CD8-positive, alpha-beta memory T cell (primary cell): ENCODE results near the gene TNIP2. TPM values are rescaled to one million over a fixed set of nuclear protein-coding genes. Genes with fewer than 3 reads are reported as not detected.

Experiments used
- CTCF ChIA-PET: fragments of 350-600 bp; sonication (Branson Sonifier 250); formaldehyde crosslinking; loops from one replicate; lab custom pipeline; 2021; ENCODE audit warnings: antibody characterized with exemption; lab: Charles Lee
- POLR2A ChIA-PET: fragments of 350-600 bp; sonication (Branson Sonifier 250); formaldehyde crosslinking; loops from one replicate; lab custom pipeline; 2021; ENCODE audit warnings: antibody characterized with exemption; lab: Charles Lee
- DNase-seq, 5 donors: peaks; one replicate each; pipeline versions ENCODE4 v3.0.0 to v3.0.0-alpha.2; 2020 to 2022; ENCODE audit warnings: mixed read lengths in 1 of 5
- H3K27ac ChIP-seq: one replicate; pipeline ENCODE4 v1.7.0; 2013; ENCODE audit warnings: low read depth, mild to moderate bottlenecking, low read length, moderate library complexity
- H3K27me3 ChIP-seq: 2 replicates; pipeline ENCODE4 v1.7.0; 2013; ENCODE audit warnings: low read length, mild to moderate bottlenecking; ENCODE audit not compliant: insufficient read depth, poor library complexity, severe bottlenecking
- H3K36me3 ChIP-seq: 2 replicates; pipeline ENCODE4 v1.7.0; 2013; ENCODE audit warnings: mild to moderate bottlenecking, low read length, moderate library complexity; ENCODE audit not compliant: insufficient read depth
- H3K4me1 ChIP-seq: 2 replicates; pipeline ENCODE4 v1.7.0; 2013; ENCODE audit warnings: mild to moderate bottlenecking, low read length, moderate library complexity; ENCODE audit not compliant: insufficient read depth
- H3K4me3 ChIP-seq: 2 replicates; pipeline ENCODE4 v1.7.0; 2013; ENCODE audit warnings: mild to moderate bottlenecking, low read length
- H3K9me3 ChIP-seq: 2 replicates; pipeline ENCODE4 v1.7.0; 2013; ENCODE audit warnings: mild to moderate bottlenecking, low read length
- H3K27ac Mint-ChIP-seq, 8 donors: one replicate each; pipeline ENCODE4 v1.8.0; 2020 to 2021; ENCODE audit warnings: mixed read lengths in 8 of 8, mild to moderate bottlenecking in 6 of 8, inconsistent platforms in 3 of 8, moderate library complexity in 3 of 8
- H3K27me3 Mint-ChIP-seq, 2 donors: one replicate each; pipeline ENCODE4 v1.8.0; 2020 to 2021; ENCODE audit warnings: mixed read lengths in 2 of 2, mild to moderate bottlenecking in 1 of 2, moderate library complexity in 1 of 2
- H3K36me3 Mint-ChIP-seq, 3 donors: one replicate each; pipeline ENCODE4 v1.8.0; 2020 to 2021; ENCODE audit warnings: mixed read lengths in 3 of 3, inconsistent platforms in 1 of 3, mild to moderate bottlenecking in 1 of 3
- H3K4me1 Mint-ChIP-seq, 3 donors: one replicate each; pipeline ENCODE4 v1.8.0; 2020 to 2021; ENCODE audit warnings: mixed read lengths in 3 of 3, inconsistent platforms in 1 of 3, mild to moderate bottlenecking in 1 of 3
- H3K4me3 Mint-ChIP-seq, 7 donors: one replicate each; pipeline ENCODE4 v1.8.0; 2020 to 2021; ENCODE audit warnings: mixed read lengths in 7 of 7, mild to moderate bottlenecking in 6 of 7, moderate library complexity in 4 of 7, inconsistent platforms in 2 of 7
- H3K9me3 Mint-ChIP-seq, 5 donors: one replicate each; pipeline ENCODE4 v1.8.0; 2020 to 2022; ENCODE audit warnings: mixed read lengths in 5 of 5, mild to moderate bottlenecking in 3 of 5, moderate library complexity in 2 of 5, inconsistent platforms in 1 of 5
- polyA plus RNA-seq: library from polyadenylated mRNA; unstranded; fragments of 300-500 nt; fragmentation: Illumina TruSeq; gene quantifications from one replicate; pipeline ENCODE4 v1.2.3, GENCODE V29; 2021
- total RNA-seq, 2 experiments: library from RNA; stranded (reverse); gene quantifications; one replicate each; pipeline ENCODE4 v1.2.3, GENCODE V29; 2021

Gene TNIP2
- total and polyA plus RNA-seq, 3 experiments from 2014 or later, result 57.4 to 92.3 (median 87.7) TPM

GRCh38 chr4:2750719-2751605 lies 5.2 kb downstream of the TNIP2 start:
- Mint-ChIP-seq H3K4me3 (no peak overlapping the region), H3K4me1 (peaks cover 35 to 76% (median 43%) of the 10 kb centered on the region in 3 donors), H3K36me3 (peaks cover 2 to 52% (median 4%) of the 10 kb centered on the region in 3 donors), H3K9me3 (no peaks in the 10 kb centered on the region), H3K27me3 (peaks cover 0 to 3% of the 10 kb centered on the region in 2 donors), H3K27ac (peak overlapping the region in 1 of 8 donors; percentile 42)
- no peaks in the 10 kb centered on the region for H3K9me3 ChIP-seq
- no peak overlapping the region for H3K27ac ChIP-seq
- peaks cover 9% of the 10 kb centered on the region for H3K36me3 ChIP-seq
- POLR2A ChIA-PET, result no interaction called here
- CTCF ChIA-PET, result interaction anchor here (1.1 to 1.5 kb wide), 4 partner anchors 13 to 227 kb away, joined by 3 to 4 read pairs (median 3); partner anchors contain the start of genes GRK4 and NOP14
- H3K4me3 ChIP-seq, result no peak overlapping the region
- H3K4me1 ChIP-seq, result peaks cover 22% of the 10 kb centered on the region
- no peak for DNase-seq
- H3K27me3 ChIP-seq, result no peaks in the 10 kb centered on the region

GRCh38 chr4:2746891-2747695 lies 9.0 kb downstream of the TNIP2 start:
- peaks cover 33% of the 10 kb centered on the region for H3K36me3 ChIP-seq
- H3K27me3 Mint-ChIP-seq, result peaks cover 0 to 2% of the 10 kb centered on the region in 2 donors
- H3K27ac Mint-ChIP-seq, result peak overlapping the region; percentile 94 to 98 (median 97)
- CTCF ChIA-PET, result interaction anchor here (2.0 kb wide), 1 partner anchor 17 kb away, joined by 6 read pairs; no protein-coding TSS in a partner anchor
- H3K27me3 ChIP-seq, result no peaks in the 10 kb centered on the region
- peak in 1 of 5 donors; percentile 9 for DNase-seq
- peaks cover 18% of the 10 kb centered on the region for H3K4me1 ChIP-seq
- peaks cover 4 to 79% (median 5%) of the 10 kb centered on the region in 3 donors for H3K36me3 Mint-ChIP-seq
- peak overlapping the region; percentile 81 for H3K27ac ChIP-seq
- H3K9me3 Mint-ChIP-seq, result no peaks in the 10 kb centered on the region
- no peak overlapping the region for H3K4me3 ChIP-seq
- POLR2A ChIA-PET, result interaction anchor here (1.4 kb wide), 1 partner anchor 9 kb away, joined by 5 read pairs; no protein-coding TSS in a partner anchor
- no peaks in the 10 kb centered on the region for H3K9me3 ChIP-seq
- peaks cover 23 to 54% (median 27%) of the 10 kb centered on the region in 3 donors for H3K4me1 Mint-ChIP-seq
- peak overlapping the region in 5 of 7 donors; percentile 26 to 63 (median 59) for H3K4me3 Mint-ChIP-seq

- no peaks in the 10 kb centered on the region for H3K27me3 ChIP-seq
- H3K27ac Mint-ChIP-seq, result peak overlapping the region; percentile 94 to 98 (median 97)
- H3K4me3 ChIP-seq, result no peak overlapping the region
These were observed 9.9 kb downstream of the TNIP2 start for GRCh38 chr4:2745981-2746806.

GRCh38 chr4:2745516-2745915 lies 10.6 kb downstream of the TNIP2 start:
- Mint-ChIP-seq H3K36me3 (peaks cover 4 to 82% (median 5%) of the 10 kb centered on the region in 3 donors), H3K9me3 (no peaks in the 10 kb centered on the region), H3K27me3 (peaks cover 0 to 2% of the 10 kb centered on the region in 2 donors), H3K4me1 (peaks cover 25 to 40% (median 27%) of the 10 kb centered on the region in 3 donors), H3K27ac (peak overlapping the region; percentile 94 to 98 (median 97)), H3K4me3 (peak overlapping the region in 1 of 7 donors; percentile 48)
- Histone ChIP-seq H3K4me3 (no peak overlapping the region), H3K27me3 (no peaks in the 10 kb centered on the region), H3K9me3 (no peaks in the 10 kb centered on the region), H3K36me3 (peaks cover 33% of the 10 kb centered on the region), H3K27ac (peak overlapping the region; percentile 81), H3K4me1 (peaks cover 18% of the 10 kb centered on the region)
- no peak for DNase-seq
- ChIA-PET POLR2A (no interaction called here), CTCF (interaction anchor here (1.1 to 2.0 kb wide), 2 partner anchors 18 to 94 kb away, joined by 3 to 6 read pairs; no protein-coding TSS in a partner anchor)

More at GRCh38 chr4:2745981-2746806, 9.9 kb downstream of the TNIP2 start:
- POLR2A ChIA-PET, result interaction anchor here (1.4 kb wide), 1 partner anchor 9 kb away, joined by 5 read pairs; no protein-coding TSS in a partner anchor
- peak in 4 of 5 donors; percentile 79 to 93 (median 80) for DNase-seq
- H3K36me3 ChIP-seq, result peaks cover 33% of the 10 kb centered on the region
- Mint-ChIP-seq H3K9me3 (no peaks in the 10 kb centered on the region), H3K36me3 (peaks cover 4 to 82% (median 5%) of the 10 kb centered on the region in 3 donors), H3K4me3 (peak overlapping the region; percentile 26 to 63 (median 52)), H3K4me1 (peaks cover 22 to 46% (median 27%) of the 10 kb centered on the region in 3 donors), H3K27me3 (peaks cover 0 to 2% of the 10 kb centered on the region in 2 donors)
- peak overlapping the region; percentile 81 for H3K27ac ChIP-seq
- CTCF ChIA-PET, result interaction anchor here (1.1 to 2.0 kb wide), 2 partner anchors 17 to 94 kb away, joined by 3 to 6 read pairs; no protein-coding TSS in a partner anchor
- H3K4me1 ChIP-seq, result peaks cover 18% of the 10 kb centered on the region
- no peaks in the 10 kb centered on the region for H3K9me3 ChIP-seq

- H3K27ac ChIP-seq, result no peak overlapping the region
- peaks cover 4 to 82% (median 5%) of the 10 kb centered on the region in 3 donors for H3K36me3 Mint-ChIP-seq
These were observed 11.4 kb downstream of the TNIP2 start for GRCh38 chr4:2744576-2745270.

DNA sequence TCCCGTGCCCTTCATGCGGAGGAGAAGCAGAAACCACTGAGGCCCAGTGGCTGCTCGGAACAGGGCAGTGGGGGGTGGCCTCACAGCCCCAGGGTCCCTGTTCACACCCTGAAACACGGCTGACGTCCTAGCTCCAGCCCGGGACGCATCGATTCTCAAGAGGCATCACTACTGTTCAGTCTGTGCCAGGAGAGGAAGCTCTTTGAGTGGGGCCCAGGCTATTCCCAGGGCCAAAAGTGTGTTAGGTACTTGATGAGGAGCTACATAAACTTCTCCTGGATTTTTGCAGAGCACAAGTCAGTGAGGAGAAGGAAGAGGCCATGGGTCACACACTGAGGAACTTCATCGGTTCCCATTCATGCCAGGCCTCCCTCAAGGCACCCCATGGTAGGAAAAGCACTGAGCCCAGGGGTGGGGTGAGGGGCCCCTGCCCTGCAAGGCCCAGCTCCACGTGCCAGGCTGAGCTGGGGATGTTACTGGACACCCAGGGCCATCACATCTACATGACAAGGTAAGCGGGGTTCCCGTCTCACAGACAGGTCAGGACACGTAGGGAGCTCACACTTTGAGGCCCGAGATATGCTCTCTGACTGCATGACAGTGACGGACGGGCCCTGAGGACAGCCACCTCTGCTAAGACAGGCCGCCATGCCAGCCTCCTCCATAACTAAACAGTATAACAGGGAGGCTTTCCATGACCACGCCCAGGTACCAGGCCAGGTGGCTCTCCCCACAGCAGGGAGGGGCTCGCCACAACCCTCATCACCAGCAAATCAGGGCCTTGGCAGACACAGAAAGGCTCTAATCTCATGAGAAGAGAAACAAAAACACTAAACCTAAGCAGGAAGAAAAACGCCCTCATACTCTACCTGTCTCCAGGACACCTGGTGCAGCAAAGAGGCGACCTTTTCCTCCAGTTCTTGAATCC lies 12.4 kb downstream of the TNIP2 start:
- Histone ChIP-seq H3K4me3 (no peak overlapping the region), H3K4me1 (peaks cover 18% of the 10 kb centered on the region), H3K9me3 (no peaks in the 10 kb centered on the region), H3K27me3 (no peaks in the 10 kb centered on the region), H3K36me3 (peaks cover 33% of the 10 kb centered on the region), H3K27ac (no peak overlapping the region)
- Mint-ChIP-seq H3K27me3 (peaks cover 0 to 2% of the 10 kb centered on the region in 2 donors), H3K4me3 (no peak overlapping the region), H3K36me3 (peaks cover 4 to 78% (median 5%) of the 10 kb centered on the region in 3 donors), H3K27ac (peak overlapping the region; percentile 61 to 98 (median 96)), H3K4me1 (peaks cover 26 to 28% (median 27%) of the 10 kb centered on the region in 3 donors), H3K9me3 (no peaks in the 10 kb centered on the region)
- DNase-seq, result no peak
- ChIA-PET POLR2A (no interaction called here), CTCF (no interaction called here)

More at GRCh38 chr4:2744576-2745270, 11.4 kb downstream of the TNIP2 start:
- no peak overlapping the region for H3K4me3 ChIP-seq
- H3K4me1 Mint-ChIP-seq, result peaks cover 26 to 34% (median 27%) of the 10 kb centered on the region in 3 donors
- no peak for DNase-seq
- peaks cover 18% of the 10 kb centered on the region for H3K4me1 ChIP-seq
- H3K36me3 ChIP-seq, result peaks cover 33% of the 10 kb centered on the region
- no peaks in the 10 kb centered on the region for H3K9me3 Mint-ChIP-seq
- H3K27me3 ChIP-seq, result no peaks in the 10 kb centered on the region
- no peak overlapping the region for H3K4me3 Mint-ChIP-seq
- H3K27ac Mint-ChIP-seq, result peak overlapping the region; percentile 38 to 98 (median 96)
- CTCF ChIA-PET, result no interaction called here
- POLR2A ChIA-PET, result no interaction called here
- H3K27me3 Mint-ChIP-seq, result peaks cover 0 to 2% of the 10 kb centered on the region in 2 donors
- H3K9me3 ChIP-seq, result no peaks in the 10 kb centered on the region
